HG03039 (cell line): Measurements from ENCODE around the gene CDH12.

Source experiments
- ATAC-seq: cut with Tn5 transposase; IDR thresholded peaks from one replicate; pipeline ENCODE4 v1.9.1; 2021; ENCODE audit warnings: mild to moderate bottlenecking, moderate library complexity; ENCODE audit not compliant: unreplicated experiment

Gene CDH12

DNA sequence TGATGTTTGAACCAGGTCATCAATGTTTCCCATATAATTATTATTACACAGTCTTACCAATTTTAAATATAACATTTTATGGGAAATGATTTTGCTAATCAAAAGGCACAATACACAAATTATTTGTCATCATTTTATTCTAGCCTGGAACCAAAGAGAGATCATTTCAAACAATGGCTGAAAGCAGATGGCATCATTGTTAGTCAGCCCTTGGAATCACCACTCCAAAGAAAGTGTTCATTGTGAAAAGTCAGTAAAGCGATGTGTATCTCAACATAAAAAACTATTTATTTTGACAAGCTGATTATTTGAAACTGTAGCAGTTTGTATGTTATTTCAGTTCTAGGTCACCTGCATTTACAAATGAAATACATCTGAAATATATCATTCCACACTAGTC lies 1068.7 kb downstream of the CDH12 start:
- no peak for ATAC-seq

DNA sequence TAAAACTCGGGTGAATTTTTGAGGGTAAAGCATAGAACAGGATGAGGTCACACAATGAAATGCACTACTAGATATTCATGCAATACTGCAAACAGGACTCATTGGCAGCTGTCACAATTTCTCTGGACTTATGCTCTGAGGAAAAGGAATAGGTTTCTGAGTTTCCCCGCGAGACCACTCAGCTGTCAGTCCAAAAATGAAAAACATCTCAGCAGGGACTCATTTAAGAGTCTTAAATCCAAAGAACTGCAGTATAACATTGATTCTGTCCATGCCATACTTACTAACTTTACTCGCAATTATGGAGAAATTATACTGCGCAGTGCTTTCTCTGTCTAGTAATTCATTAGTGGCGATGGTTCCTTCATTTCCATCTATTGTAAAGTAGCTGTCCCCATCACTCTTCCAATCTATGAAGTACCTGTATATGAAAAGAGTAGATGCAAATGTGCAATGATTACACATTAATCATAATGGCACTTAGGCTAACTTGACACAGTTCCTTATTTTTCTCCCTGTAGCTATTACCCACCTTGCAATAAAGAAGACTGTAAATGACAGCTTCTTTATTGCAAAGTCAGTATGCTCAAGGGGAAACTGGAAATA lies 1070.0 kb downstream of the CDH12 start:
- no peak for ATAC-seq

DNA sequence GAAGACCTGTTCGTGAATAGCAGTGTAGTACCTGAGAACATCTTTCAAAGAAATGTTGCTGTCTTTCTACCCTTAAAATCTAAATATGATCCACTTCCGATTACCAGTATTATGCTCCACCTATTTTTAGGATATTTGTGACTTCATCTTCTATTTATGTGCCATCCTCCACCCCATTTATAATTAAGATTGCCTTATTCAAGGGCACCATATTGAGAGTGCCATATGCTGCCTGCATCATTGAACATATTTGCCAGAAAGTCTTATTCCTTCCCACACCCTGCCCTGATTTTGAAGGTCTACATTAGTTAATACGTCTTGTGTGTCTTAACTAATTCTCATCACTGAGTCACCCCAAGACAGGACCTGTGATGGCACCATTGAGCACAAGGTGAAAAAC lies 1076.7 kb downstream of the CDH12 start:
- ATAC-seq: no peak

DNA sequence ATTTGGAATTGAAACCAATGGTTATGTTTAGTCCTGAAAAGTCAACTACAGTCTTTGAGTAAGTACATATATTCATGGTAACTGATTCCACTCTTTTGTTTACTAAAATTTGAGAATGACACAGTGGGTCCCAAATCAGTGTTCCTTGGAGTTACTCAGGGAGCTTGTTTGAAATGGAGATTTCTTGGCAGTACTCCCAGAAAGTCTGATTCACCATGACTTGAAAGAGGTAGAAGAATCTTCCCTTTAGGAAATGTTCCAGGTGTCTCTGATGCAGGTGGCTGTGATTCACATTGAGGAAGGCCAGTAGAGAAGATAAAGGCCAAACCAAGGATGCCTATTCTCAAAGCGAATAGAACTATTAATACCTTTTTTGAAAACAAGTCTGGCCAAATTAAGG lies 1078.3 kb downstream of the CDH12 start:
- ATAC-seq: no peak

DNA sequence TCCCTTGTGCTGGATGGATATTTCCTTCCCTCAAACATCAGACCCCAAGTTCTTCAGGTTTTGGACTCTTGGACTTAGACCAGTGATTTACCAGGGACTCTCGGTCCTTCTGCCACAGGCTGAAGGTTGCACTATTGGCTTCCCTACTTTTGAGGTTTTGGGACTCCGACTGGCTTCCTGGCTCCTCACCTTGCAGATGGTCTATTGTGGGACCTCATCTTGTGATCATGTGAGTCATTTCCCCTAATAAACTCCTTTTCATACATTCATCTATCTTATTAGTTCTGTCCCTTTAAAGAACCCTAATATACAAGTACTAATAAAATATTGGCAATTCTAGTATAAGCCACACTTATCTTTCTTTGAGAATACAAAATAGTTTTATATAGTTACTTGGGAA lies 1078.9 kb downstream of the CDH12 start:
- no peak for ATAC-seq

DNA sequence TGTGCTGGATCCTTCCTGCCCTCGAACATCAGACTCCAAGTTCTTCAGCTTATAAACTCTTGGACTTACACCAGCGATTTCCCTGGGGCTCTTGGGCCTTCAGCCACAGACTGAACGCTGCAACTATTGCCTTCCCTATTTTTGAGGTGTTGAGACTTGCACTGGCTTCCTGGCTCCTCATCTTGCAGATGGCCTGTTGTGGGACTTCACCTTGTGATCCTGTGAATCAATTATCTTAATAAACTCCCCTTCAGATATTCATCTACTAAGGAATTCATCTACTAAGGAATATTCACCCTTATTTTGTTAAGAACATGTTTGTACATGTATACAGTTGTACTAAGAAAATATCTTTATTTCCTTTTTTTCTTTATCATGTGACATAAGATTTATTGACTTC lies 1079.7 kb downstream of the CDH12 start:
- ATAC-seq: no peak

DNA sequence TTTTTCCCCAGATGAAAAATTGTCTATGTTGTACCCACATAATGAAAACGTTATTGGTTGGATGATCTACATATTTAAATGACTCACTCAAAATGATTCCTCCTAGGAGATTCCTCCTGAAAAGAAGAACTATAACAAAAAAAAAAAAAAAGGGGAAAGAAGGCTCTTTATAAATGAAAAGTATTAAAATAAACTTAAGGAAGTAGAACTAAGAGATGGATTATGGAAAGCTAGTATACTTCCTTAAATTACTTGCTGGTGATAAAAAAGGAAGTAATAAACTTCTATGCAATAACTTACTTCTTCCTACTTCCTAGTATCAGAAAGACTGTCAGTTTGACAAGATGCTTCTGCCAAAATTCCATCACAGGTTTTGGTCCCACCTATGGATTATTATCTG lies 1087.7 kb downstream of the CDH12 start:
- no peak for ATAC-seq

DNA sequence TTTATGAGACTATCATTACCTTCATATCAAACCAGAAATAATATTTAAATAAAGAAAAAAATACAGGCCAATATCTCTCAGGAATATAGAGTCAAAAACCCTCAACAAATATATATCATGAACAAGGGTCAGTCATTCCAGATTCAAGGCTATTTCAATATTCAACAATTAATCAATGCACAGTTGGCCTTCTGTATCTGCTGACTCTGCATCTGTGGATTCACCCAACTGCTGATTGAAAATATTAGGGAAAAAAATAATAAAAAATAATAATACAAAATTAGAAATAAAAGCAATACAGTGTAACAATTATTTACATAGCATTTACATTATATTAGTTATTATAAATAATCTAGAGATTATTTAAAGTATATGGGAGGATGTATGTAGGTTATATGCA lies 1114.0 kb downstream of the CDH12 start:
- no peak for ATAC-seq

DNA sequence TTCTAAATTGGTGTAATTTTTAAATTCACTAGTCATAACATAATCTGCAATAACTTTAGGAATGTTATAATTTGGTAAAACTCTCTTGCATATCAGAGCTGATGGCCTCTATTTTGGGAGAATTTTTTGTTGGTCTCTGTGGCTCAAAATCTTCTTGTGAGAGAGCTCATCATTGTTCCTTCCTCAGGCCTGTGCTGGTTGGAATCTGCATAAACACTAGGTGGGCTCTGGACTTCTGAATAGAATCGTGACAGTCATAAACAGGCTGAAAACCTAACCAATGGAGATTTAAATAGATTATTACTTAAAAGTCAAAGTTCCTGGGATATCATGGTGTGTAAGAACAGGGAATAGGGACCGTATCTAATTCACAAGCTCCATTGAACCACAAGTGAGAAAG lies 1129.6 kb downstream of the CDH12 start:
- ATAC-seq: no peak

DNA sequence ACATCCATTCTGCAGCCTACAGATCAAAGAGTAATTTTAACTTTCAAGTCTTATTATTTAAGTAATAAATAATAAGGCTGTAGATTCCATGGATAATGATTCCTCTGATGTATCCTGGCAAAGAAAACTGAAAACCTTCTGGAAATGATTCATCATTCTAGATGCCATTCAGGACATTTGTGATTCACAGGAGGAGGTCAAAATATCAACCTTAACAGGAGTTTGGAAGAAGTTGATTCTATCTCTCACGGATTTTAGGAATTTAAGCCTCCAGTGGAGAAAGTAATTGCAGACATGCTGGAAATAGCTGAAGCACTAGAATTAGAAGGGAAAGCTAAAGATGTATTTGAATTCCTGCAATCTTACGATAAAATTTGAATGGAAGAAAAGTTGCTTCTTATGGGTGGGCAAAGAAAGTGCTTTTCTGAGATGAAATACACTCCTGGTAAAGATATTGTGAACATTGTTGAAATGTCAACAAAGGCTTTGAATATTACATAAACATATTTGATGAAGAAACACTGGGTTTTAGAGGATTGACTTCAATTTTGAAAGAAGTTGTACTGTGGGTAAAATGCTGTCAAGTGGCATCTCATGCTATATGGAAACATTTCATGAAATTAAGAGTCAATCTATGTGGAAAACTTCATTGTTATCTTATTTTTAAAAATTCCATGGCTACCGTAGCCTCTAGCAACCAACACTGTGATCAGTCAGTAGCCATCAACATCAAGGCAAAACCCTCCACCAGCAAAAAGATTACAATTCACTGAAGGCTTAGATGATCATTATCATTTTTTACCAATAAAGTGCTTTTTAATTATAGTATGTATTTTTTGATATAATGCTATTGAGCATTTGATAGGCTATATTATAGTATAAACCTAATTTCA lies 1141.0 kb downstream of the CDH12 start:
- no peak for ATAC-seq

DNA sequence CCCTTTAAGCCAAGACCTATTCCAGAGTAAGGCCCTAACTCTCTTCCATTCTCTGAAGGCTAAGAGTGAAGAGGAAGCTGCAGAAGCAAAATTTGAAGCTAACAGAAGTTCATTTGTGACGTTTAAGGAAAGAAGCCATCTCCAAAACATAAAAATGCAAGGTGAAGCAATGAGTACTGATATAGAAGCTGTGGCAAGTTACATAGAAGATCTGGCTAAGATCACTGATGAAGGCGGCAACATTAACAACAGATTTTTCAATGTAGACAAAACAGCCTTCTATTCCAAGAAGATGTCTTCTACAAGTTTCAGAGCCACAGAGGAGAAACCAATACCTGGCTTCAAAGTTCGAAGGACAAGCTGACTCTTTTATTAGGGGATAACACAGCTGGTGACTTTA lies 1143.4 kb downstream of the CDH12 start:
- ATAC-seq: no peak

DNA sequence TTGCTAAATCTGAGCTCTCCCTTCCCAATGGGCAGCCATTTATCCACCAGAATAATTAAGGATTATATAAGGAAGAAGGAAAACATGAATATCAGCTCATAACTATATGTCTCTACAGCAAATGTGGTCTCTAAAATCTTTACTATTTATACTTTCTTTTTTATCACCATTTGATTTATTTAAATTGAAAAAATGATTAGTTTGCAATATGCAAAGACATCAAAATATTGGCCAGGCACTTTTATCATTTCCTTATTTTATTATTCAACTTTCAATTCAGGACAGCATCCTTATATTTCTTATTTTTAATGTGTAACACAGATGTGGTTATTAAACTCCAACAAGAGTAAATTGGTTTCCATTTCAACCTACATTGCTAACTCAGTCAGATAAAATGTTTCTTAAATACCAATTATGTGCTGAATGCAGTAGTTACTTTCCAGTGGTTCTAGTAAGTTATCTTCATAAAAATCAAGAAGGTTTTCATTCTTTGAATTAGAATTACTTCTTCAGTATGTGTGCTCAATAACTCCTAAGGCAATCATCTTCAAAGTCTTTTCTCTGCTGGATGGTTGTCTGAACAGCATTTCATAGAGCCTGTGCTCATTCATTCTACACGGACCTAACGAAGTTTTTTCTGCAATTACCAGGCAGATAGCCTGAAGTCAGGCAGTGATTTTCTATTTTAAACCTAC lies 1148.0 kb downstream of the CDH12 start:
- ATAC-seq: no peak

DNA sequence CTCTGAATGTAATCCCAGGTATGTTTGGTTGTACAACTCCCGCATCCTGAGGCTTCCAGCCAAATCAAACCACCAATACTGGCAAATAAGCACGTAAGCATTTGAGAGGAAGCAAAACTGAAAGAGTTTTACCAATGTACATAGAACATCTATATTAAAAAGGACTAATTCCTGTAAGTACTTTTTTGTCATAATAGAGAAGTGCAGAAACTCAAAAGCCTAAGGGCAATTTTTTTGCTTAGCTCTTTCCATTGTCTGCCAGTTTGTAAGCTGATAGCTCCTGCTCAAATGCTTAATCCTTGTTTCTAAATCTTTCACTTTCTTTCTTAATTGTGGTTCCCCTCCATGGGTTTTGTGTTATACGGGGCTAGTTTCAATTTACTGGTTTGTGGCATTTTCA lies 1151.8 kb downstream of the CDH12 start:
- no peak for ATAC-seq
